Measurements from ENCODE around the gene SLC35E3.

DNA sequence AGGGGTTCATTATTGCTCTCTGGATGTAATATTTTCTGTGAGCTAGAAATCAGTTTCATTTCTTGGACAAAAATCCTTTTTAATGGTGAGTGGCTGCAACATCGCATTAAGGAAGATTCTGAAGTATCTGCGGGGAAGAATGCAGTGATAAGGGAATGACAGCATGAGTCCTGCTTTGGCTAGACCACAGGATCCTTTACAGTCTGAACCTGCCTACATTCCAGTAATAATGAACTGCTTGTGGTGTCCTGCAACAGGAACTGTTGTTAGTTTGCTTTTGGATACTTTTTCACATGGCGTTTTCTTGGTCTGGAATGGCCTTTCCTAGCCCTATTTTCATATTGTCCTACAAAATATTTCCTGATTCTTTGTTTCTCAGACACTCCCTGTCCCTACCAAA lies 77.7 kb downstream of the SLC35E3 start:
- TF ChIP-seq POLR2A (IDR thresholded peaks at IDR 0.05) = no peak
- TF ChIP-seq, protein P1, sequence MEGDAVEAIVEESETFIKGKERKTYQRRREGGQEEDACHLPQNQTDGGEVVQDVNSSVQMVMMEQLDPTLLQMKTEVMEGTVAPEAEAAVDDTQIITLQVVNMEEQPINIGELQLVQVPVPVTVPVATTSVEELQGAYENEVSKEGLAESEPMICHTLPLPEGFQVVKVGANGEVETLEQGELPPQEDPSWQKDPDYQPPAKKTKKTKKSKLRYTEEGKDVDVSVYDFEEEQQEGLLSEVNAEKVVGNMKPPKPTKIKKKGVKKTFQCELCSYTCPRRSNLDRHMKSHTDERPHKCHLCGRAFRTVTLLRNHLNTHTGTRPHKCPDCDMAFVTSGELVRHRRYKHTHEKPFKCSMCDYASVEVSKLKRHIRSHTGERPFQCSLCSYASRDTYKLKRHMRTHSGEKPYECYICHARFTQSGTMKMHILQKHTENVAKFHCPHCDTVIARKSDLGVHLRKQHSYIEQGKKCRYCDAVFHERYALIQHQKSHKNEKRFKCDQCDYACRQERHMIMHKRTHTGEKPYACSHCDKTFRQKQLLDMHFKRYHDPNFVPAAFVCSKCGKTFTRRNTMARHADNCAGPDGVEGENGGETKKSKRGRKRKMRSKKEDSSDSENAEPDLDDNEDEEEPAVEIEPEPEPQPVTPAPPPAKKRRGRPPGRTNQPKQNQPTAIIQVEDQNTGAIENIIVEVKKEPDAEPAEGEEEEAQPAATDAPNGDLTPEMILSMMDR (IDR thresholded peaks at IDR 0.05) = no peak

Data from breast epithelium (tissue), 3 donors.